DOHH2 (cell line): Measurements from ENCODE around the gene PCDHA11.

Experiments
- CTCF ChIP-seq: fragments of 200-600 bp; sonication (generic); IDR thresholded peaks from one replicate; pipeline ENCODE4 v1.5.1; 2014; ENCODE audit warnings: antibody characterized with exemption, mild to moderate bottlenecking, low read depth, low read length; ENCODE audit not compliant: poor library complexity, severe bottlenecking
- EZH2phosphoT487 ChIP-seq: fragments of 200-600 bp; sonication (generic); IDR thresholded peaks from 2 replicates; pipeline ENCODE4 v1.6.1; 2017; ENCODE audit warnings: borderline replicate concordance, mild to moderate bottlenecking, antibody characterized with exemption, low read length, moderate library complexity, mixed read lengths

GRCh38 chr5:140857177-140857986, 11.4 kb upstream of the PCDHA11 start:
- TF ChIP-seq CTCF (no peak), EZH2phosphoT487 (no peak)
